ENCODE results near the gene DOCK3.
"Not testable (repeated sequence)": the region's sequence is repeated elsewhere in the genome, so short reads cannot be mapped to it uniquely, and the experiment has no call there.

DOCK3 gene

GRCh38 chr3:50687127-50687751 lies 12.5 kb downstream of the DOCK3 start:
- DNase-seq = no peak

GRCh38 chr3:50687916-50688315 lies 13.2 kb downstream of the DOCK3 start:
- DNase-seq = no peak

- not testable (repeated sequence) for DNase-seq
Observed at GRCh38 chr3:50688602-50689001, 13.9 kb downstream of the DOCK3 start.

GRCh38 chr3:50689558-50689957 lies 14.8 kb downstream of the DOCK3 start:
- no peak for DNase-seq

GRCh38 chr3:50695031-50695430 lies 20.3 kb downstream of the DOCK3 start:
- no peak for DNase-seq

GRCh38 chr3:50696276-50696675 lies 21.5 kb downstream of the DOCK3 start:
- DNase-seq = no peak

- DNase-seq = no peak
Observed at GRCh38 chr3:50698269-50698668, 23.5 kb downstream of the DOCK3 start.

GRCh38 chr3:50708620-50709019 lies 33.9 kb downstream of the DOCK3 start:
- DNase-seq = no peak

- no peak for DNase-seq
Observed at GRCh38 chr3:50714946-50715345, 40.2 kb downstream of the DOCK3 start.

GRCh38 chr3:50724831-50725230 lies 50.1 kb downstream of the DOCK3 start:
- no peak for DNase-seq

GRCh38 chr3:50734985-50735384 lies 60.3 kb downstream of the DOCK3 start:
- no peak for DNase-seq

GRCh38 chr3:50737193-50737905 lies 62.6 kb downstream of the DOCK3 start:
- no peak for DNase-seq

GRCh38 chr3:50737906-50738598 lies 63.3 kb downstream of the DOCK3 start:
- no peak for DNase-seq

GRCh38 chr3:50743643-50744042 lies 68.9 kb downstream of the DOCK3 start:
- DNase-seq = no peak

GRCh38 chr3:50749822-50750221 lies 75.1 kb downstream of the DOCK3 start:
- DNase-seq = no peak

- no peak for DNase-seq
Observed at GRCh38 chr3:50759015-50759414, 84.3 kb downstream of the DOCK3 start.

- DNase-seq = no peak
Observed at GRCh38 chr3:50777680-50778079, 103.0 kb downstream of the DOCK3 start.

GRCh38 chr3:50781766-50782165 lies 107.0 kb downstream of the DOCK3 start:
- not testable (repeated sequence) for DNase-seq

- DNase-seq = no peak
Observed at GRCh38 chr3:50786631-50787030, 111.9 kb downstream of the DOCK3 start.

- DNase-seq = not testable (repeated sequence)
Observed at GRCh38 chr3:50790894-50791293, 116.2 kb downstream of the DOCK3 start.

- no peak for DNase-seq
Observed at GRCh38 chr3:50792568-50792967, 117.8 kb downstream of the DOCK3 start.

- DNase-seq = not testable (repeated sequence)
Observed at GRCh38 chr3:50803805-50804204, 129.1 kb downstream of the DOCK3 start.

GRCh38 chr3:50804376-50804775 lies 129.6 kb downstream of the DOCK3 start:
- not testable (repeated sequence) for DNase-seq

- no peak for DNase-seq
Observed at GRCh38 chr3:50805321-50805720, 130.6 kb downstream of the DOCK3 start.

Measured in NCI-H1092 treated with DMSO at 0.1 percent for 48 hours (cell line).